ENCODE measurements around the gene GRK3.

- TF ChIP-seq SUZ12 (IDR thresholded peaks at IDR 0.05; ENCODE audit: extremely low read depth, insufficient read depth, insufficient read length) (no peak), YY1 (IDR thresholded peaks at IDR 0.05; ENCODE audit: insufficient read depth, insufficient read length) (no peak)
Measured at GRCh38 chr22:25760848-25761595, 196.5 kb downstream of the GRK3 start.

Data from NT2/D1 (cell line).